ENCODE data around the gene GLOD4. TPM values are rescaled to one million over a fixed set of nuclear protein-coding genes. Genes with fewer than 3 reads are reported as not detected.

Gene GLOD4
- total RNA-seq, 4 donors from 2014 or later: 28.6 to 53.7 (median 37.0) TPM

DNA sequence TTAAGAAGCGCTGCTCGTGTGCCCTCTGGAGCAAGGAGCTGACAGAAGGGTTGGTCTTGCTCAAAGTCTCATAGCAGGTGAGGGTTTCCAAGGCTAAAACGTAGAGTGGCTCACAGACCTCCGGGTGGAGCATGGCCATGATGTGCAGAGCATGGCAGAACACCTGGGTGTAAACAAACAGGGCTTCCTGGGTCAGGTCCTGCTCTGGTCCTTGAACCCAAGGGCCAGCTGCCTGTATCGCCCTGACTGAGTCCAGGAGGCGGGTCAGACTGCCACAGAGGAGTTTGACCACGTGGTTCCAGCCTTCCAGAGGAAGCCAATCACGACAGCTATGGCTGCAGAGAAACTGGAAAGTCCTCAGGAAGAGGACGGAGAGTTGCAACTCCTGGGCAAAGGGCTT is 37.1 kb downstream of the GLOD4 start:
- Histone ChIP-seq H3K27ac (no peak overlapping the region), H3K36me3 (peaks cover 0 to 88% (median 29%) of the 10 kb centered on the region in 3 donors), H3K4me3 (no peak overlapping the region), H3K9me3 (no peaks in the 10 kb centered on the region), H3K27me3 (no peaks in the 10 kb centered on the region), H3K4me1 (peaks cover 0 to 8% (median under 1%) of the 10 kb centered on the region in 4 donors)
- DNase-seq (ENCODE audit: low spot score in 2 of 2): no peak
- no peak for TF ChIP-seq CTCF (IDR thresholded peaks at IDR 0.05)
- TF ChIP-seq POLR2A (IDR thresholded peaks at IDR 0.05): no peak
- TF ChIP-seq EP300 (IDR thresholded peaks at IDR 0.05): no peak
- WGBS, 2 donors: 87 to 93% methylated on average over 9 of the region's 9 CpGs

DNA sequence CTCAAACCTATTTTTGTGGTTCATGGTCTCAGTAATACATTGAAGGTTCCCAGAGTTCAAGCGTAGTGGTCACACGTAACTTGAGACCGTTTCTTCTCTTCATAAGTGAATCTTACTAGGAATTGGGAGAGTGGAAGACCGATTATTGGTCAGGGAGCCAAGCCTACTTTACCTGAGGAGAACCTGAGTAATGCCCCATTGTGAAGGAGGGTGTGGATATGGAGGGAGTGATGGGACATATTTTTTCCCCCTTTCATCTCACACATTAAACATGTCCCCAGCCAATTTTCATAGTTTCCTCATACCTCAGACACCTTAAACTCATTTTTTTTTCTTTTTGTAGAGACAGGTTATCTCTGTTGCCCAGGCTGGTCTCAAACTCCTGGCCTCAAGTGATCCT is 38.9 kb downstream of the GLOD4 start:
- DNase-seq (ENCODE audit: low spot score in 2 of 2): no peak
- TF ChIP-seq EP300 (IDR thresholded peaks at IDR 0.05) (no peak), CTCF (IDR thresholded peaks at IDR 0.05) (no peak), POLR2A (IDR thresholded peaks at IDR 0.05) (no peak)
- no peak overlapping the region for H3K27ac ChIP-seq
- no peaks in the 10 kb centered on the region for H3K9me3 ChIP-seq
- peaks cover 0 to 98% (median 29%) of the 10 kb centered on the region in 3 donors for H3K36me3 ChIP-seq
- peaks cover 0 to 7% (median 0%) of the 10 kb centered on the region in 4 donors for H3K4me1 ChIP-seq
- no peaks in the 10 kb centered on the region for H3K27me3 ChIP-seq
- 93 to 95% methylated on average over 4 of the region's 4 CpGs for WGBS, 2 donors
- H3K4me3 ChIP-seq: no peak overlapping the region

GRCh38 chr17:742147-742793 is 39.8 kb downstream of the GLOD4 start:
- Histone ChIP-seq H3K4me3 (no peak overlapping the region), H3K36me3 (peaks cover 0 to 91% (median 24%) of the 10 kb centered on the region in 3 donors), H3K27me3 (no peaks in the 10 kb centered on the region), H3K27ac (no peak overlapping the region), H3K4me1 (peaks cover 0 to 7% (median 0%) of the 10 kb centered on the region in 4 donors), H3K9me3 (no peaks in the 10 kb centered on the region)
- WGBS, 2 donors: 80 to 89% methylated on average over 11 of the region's 11 CpGs
- TF ChIP-seq POLR2A (IDR thresholded peaks at IDR 0.05): no peak
- no peak for TF ChIP-seq CTCF (IDR thresholded peaks at IDR 0.05)
- TF ChIP-seq EP300 (IDR thresholded peaks at IDR 0.05): no peak
- DNase-seq (ENCODE audit: low spot score in 2 of 2): no peak

DNA sequence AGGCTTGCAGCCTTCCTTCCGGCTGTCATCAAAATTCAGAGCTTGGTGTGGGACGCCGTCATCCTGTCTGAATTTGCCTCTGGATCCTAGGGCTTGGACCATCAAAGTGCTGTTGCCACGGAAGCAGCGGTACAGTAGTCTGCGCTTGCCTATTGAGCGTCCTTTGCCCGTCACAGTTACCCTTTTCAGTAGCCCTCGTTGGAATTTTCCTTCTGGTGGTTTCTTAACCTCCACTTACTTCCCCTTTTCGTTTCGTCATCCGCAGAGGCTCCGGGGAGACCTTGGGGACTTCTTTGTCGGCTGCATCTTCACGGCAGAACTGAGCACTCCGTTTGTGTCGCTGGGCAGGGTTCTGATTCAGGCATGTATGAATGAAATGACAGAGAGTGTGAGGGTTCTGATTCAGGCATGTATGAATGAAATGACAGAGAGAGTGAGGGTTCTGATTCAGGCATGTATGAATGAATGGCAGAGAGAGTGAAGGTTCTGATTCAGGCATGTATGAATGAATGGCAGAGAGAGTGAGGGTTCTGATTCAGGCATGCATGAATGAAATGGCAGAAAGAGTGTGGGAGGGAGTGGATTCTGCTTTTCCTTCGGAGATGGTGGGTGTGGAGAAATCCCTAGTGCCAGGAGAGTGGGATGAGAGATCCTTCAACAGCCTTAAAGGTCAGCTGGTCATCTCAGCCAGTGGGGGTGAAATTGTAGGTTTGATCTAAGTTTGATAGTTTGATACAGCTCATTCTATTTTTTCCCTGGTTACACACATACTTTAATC is 41.7 kb downstream of the GLOD4 start:
- H3K27ac ChIP-seq: no peak overlapping the region
- H3K4me3 ChIP-seq: no peak overlapping the region
- DNase-seq (ENCODE audit: low spot score in 2 of 2): no peak
- no peaks in the 10 kb centered on the region for H3K9me3 ChIP-seq
- WGBS, 2 donors: 57 to 63% methylated on average over 18 of the region's 18 CpGs
- peaks cover 0 to 7% (median 0%) of the 10 kb centered on the region in 4 donors for H3K4me1 ChIP-seq
- TF ChIP-seq EP300 (IDR thresholded peaks at IDR 0.05): no peak
- no peak for TF ChIP-seq POLR2A (IDR thresholded peaks at IDR 0.05)
- TF ChIP-seq CTCF (IDR thresholded peaks at IDR 0.05): no peak
- H3K36me3 ChIP-seq: peaks cover 0 to 72% (median 10%) of the 10 kb centered on the region in 3 donors
- no peaks in the 10 kb centered on the region for H3K27me3 ChIP-seq

DNA sequence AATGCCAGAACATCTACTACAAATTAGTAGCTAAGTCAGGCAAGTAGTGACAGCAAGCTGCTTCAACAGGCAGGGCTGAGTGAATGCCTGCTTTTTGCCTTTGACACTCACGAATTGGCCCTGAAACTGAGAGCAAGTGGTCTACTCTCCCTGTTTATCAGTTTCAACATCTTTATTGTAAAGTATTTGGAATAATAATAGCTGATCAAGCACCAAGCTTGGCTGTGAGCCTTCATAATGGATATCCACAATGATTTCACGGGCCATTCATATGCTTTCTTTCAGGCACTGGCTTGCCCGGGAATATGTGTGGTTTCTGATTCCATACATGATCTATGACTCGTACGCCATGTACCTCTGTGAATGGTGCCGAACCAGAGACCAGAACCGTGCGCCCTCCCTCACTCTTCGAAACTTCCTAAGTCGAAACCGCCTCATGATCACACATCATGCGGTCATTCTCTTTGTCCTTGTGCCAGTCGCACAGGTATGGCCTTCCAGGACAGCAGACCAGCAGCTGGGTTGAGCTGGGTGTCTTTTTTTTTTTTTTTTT is 44.4 kb downstream of the GLOD4 start:
- Histone ChIP-seq H3K27ac (no peak overlapping the region), H3K27me3 (no peaks in the 10 kb centered on the region), H3K36me3 (peaks cover 0 to 48% (median 0%) of the 10 kb centered on the region in 3 donors), H3K4me3 (no peak overlapping the region), H3K4me1 (peaks cover 0 to 17% (median 3%) of the 10 kb centered on the region in 4 donors), H3K9me3 (no peaks in the 10 kb centered on the region)
- DNase-seq (ENCODE audit: low spot score in 2 of 2): no peak
- no peak for TF ChIP-seq CTCF (IDR thresholded peaks at IDR 0.05)
- TF ChIP-seq POLR2A (IDR thresholded peaks at IDR 0.05): no peak
- no peak for TF ChIP-seq EP300 (IDR thresholded peaks at IDR 0.05)
- 93 to 95% methylated on average over 13 of the region's 13 CpGs for WGBS, 2 donors

All from tibial nerve (tissue), 4 donors.